HEK293 (cell line): Measurements from ENCODE around the gene HECA.

Experiments
- ELK4 ChIP-seq: IDR thresholded peaks from 2 replicates; pipeline ENCODE4 v1.6.1; 2011; ENCODE audit warnings: mild to moderate bottlenecking, low read depth, low read length, borderline replicate concordance
- FEZF1 ChIP-seq: fragments of 450-650 bp; formaldehyde crosslinking; IDR thresholded peaks from 2 replicates; pipeline ENCODE4 v1.5.1; 2016; ENCODE audit warnings: missing biosample characterization, missing genetic modification characterization
- HIC1 ChIP-seq: fragments of 450-650 bp; formaldehyde crosslinking; IDR thresholded peaks from 2 replicates; pipeline ENCODE4 v1.5.1; 2016; ENCODE audit warnings: missing biosample characterization, missing genetic modification characterization
- HOXA7 ChIP-seq: sonication (generic); formaldehyde crosslinking; IDR thresholded peaks from 2 replicates; pipeline ENCODE4 v1.8.1; 2022; ENCODE audit warnings: missing genetic modification reagents, borderline replicate concordance
- PRDM2 ChIP-seq: fragments of 450-650 bp; formaldehyde crosslinking; IDR thresholded peaks from 2 replicates; pipeline ENCODE4 v1.5.1; 2016; ENCODE audit warnings: missing biosample characterization, missing genetic modification characterization, borderline replicate concordance
- RBAK ChIP-seq: fragments of 450-650 bp; formaldehyde crosslinking; IDR thresholded peaks from 2 replicates; pipeline ENCODE4 v1.5.1; 2016; ENCODE audit warnings: missing biosample characterization, missing genetic modification characterization
- SCRT1 ChIP-seq: fragments of 450-650 bp; formaldehyde crosslinking; IDR thresholded peaks from 2 replicates; pipeline ENCODE4 v1.5.1; 2016; ENCODE audit warnings: missing biosample characterization, missing genetic modification characterization, borderline replicate concordance
- SETDB1 ChIP-seq: IDR thresholded peaks from one replicate; pipeline ENCODE4 v1.6.1; 2017; ENCODE audit warnings: mild to moderate bottlenecking, low read length, moderate library complexity, mixed read lengths; ENCODE audit not compliant: insufficient read length
- ZBTB1 ChIP-seq: fragments of 450-650 bp; formaldehyde crosslinking; IDR thresholded peaks from 2 replicates; pipeline ENCODE4 v1.5.1; 2016; ENCODE audit warnings: missing biosample characterization, missing genetic modification characterization
- ZNF121 ChIP-seq: fragments of 450-650 bp; formaldehyde crosslinking; IDR thresholded peaks from 2 replicates; pipeline ENCODE4 v1.5.1; 2016; ENCODE audit warnings: missing biosample characterization, missing genetic modification characterization
- ZNF133 ChIP-seq: fragments of 450-650 bp; formaldehyde crosslinking; IDR thresholded peaks from 2 replicates; pipeline ENCODE4 v1.5.1; 2016; ENCODE audit warnings: missing biosample characterization, missing genetic modification characterization
- ZNF274 ChIP-seq, 2 experiments: fragments of 200-500 bp in 1 of 2; fragments of 450-650 bp in 1 of 2; sonication (Bioruptor generic) in 1 of 2; formaldehyde crosslinking in 1 of 2; IDR thresholded peaks; 2 replicates each; pipeline versions ENCODE4 v1.5.1 to v1.6.1; 2014 to 2016; ENCODE audit warnings: borderline replicate concordance in 1 of 2, inconsistent platforms in 1 of 2, low read length in 1 of 2, missing biosample characterization in 1 of 2, missing genetic modification characterization in 1 of 2
- ZNF324 ChIP-seq: fragments of 450-650 bp; formaldehyde crosslinking; IDR thresholded peaks from 2 replicates; pipeline ENCODE4 v1.5.1; 2016; ENCODE audit warnings: missing biosample characterization, missing genetic modification characterization
- ZNF416 ChIP-seq: fragments of 450-650 bp; formaldehyde crosslinking; IDR thresholded peaks from 2 replicates; pipeline ENCODE4 v1.5.1; 2016; ENCODE audit warnings: missing biosample characterization, missing genetic modification characterization
- ZNF530 ChIP-seq: fragments of 450-650 bp; formaldehyde crosslinking; IDR thresholded peaks from 2 replicates; pipeline ENCODE4 v1.5.1; 2016; ENCODE audit warnings: low read depth, missing biosample characterization, missing genetic modification characterization
- ZNF664 ChIP-seq: fragments of 450-650 bp; formaldehyde crosslinking; IDR thresholded peaks from 2 replicates; pipeline ENCODE4 v1.5.1; 2016; ENCODE audit warnings: missing biosample characterization, missing genetic modification characterization
- ZNF692 ChIP-seq: fragments of 450-650 bp; formaldehyde crosslinking; IDR thresholded peaks from 2 replicates; pipeline ENCODE4 v1.5.1; 2016; ENCODE audit warnings: missing biosample characterization, missing genetic modification characterization
- ZNF785 ChIP-seq: fragments of 450-650 bp; formaldehyde crosslinking; IDR thresholded peaks from 2 replicates; pipeline ENCODE4 v1.5.1; 2016; ENCODE audit warnings: missing biosample characterization, missing genetic modification characterization
- TF ChIP-seq, protein P1 (sequence below): fragments of 450-650 bp; formaldehyde crosslinking; IDR thresholded peaks from 2 replicates; pipeline ENCODE4 v1.5.1; 2016; ENCODE audit warnings: missing biosample characterization, missing genetic modification characterization, low read depth
- TF ChIP-seq, protein P2 (sequence below): fragments of 450-650 bp; formaldehyde crosslinking; IDR thresholded peaks from 2 replicates; pipeline ENCODE4 v1.5.1; 2016; ENCODE audit warnings: missing biosample characterization, missing genetic modification characterization, borderline replicate concordance
- TF ChIP-seq, protein P3 (sequence below): fragments of 450-650 bp; IDR thresholded peaks from 2 replicates; pipeline ENCODE4 v1.5.1; 2018; ENCODE audit warnings: missing biosample characterization, missing genetic modification characterization

Gene HECA

GRCh38 chr6:139124887-139125672 is 9.8 kb upstream of the HECA start (continued):
- TF ChIP-seq, protein P1, sequence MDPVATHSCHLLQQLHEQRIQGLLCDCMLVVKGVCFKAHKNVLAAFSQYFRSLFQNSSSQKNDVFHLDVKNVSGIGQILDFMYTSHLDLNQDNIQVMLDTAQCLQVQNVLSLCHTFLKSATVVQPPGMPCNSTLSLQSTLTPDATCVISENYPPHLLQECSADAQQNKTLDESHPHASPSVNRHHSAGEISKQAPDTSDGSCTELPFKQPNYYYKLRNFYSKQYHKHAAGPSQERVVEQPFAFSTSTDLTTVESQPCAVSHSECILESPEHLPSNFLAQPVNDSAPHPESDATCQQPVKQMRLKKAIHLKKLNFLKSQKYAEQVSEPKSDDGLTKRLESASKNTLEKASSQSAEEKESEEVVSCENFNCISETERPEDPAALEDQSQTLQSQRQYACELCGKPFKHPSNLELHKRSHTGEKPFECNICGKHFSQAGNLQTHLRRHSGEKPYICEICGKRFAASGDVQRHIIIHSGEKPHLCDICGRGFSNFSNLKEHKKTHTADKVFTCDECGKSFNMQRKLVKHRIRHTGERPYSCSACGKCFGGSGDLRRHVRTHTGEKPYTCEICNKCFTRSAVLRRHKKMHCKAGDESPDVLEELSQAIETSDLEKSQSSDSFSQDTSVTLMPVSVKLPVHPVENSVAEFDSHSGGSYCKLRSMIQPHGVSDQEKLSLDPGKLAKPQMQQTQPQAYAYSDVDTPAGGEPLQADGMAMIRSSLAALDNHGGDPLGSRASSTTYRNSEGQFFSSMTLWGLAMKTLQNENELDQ (tag by site-specific recombination), result no peak
- TF ChIP-seq ZNF530 (tag by site-specific recombination) (no peak), ZNF664 (0 out of 2 replicates have a peak, but pooled peaks have one; percentile 8), ELK4 (no peak), FEZF1 (tag by site-specific recombination) (no peak), ZNF785 (tag by site-specific recombination) (no peak), ZNF324 (tag by site-specific recombination) (no peak), ZNF274 (IDR thresholded peaks at IDR 0.05; ENCODE audit: low read length) (no peak), ZNF274 (tag by site-specific recombination; IDR thresholded peaks at IDR 0.05; ENCODE audit: borderline replicate concordance) (no peak), RBAK (tag by site-specific recombination) (no peak), ZNF692 (tag by site-specific recombination) (0 out of 2 replicates have a peak, but pooled peaks have one; percentile 31), ZBTB1 (tag by site-specific recombination) (no peak), SETDB1 (peak; percentile 11), ZNF416 (tag by site-specific recombination) (no peak), PRDM2 (no peak), ZNF121 (tag by site-specific recombination) (no peak), HOXA7 (CRISPR knock-in tag) (no peak), HIC1 (no peak), SCRT1 (peak; percentile 71; the same call in 1 of the 2 replicates), ZNF133 (tag by site-specific recombination) (no peak)
- TF ChIP-seq, protein P2, sequence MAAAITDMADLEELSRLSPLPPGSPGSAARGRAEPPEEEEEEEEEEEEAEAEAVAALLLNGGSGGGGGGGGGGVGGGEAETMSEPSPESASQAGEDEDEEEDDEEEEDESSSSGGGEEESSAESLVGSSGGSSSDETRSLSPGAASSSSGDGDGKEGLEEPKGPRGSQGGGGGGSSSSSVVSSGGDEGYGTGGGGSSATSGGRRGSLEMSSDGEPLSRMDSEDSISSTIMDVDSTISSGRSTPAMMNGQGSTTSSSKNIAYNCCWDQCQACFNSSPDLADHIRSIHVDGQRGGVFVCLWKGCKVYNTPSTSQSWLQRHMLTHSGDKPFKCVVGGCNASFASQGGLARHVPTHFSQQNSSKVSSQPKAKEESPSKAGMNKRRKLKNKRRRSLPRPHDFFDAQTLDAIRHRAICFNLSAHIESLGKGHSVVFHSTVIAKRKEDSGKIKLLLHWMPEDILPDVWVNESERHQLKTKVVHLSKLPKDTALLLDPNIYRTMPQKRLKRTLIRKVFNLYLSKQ (tag by site-specific recombination), result no peak
- TF ChIP-seq, protein P3, sequence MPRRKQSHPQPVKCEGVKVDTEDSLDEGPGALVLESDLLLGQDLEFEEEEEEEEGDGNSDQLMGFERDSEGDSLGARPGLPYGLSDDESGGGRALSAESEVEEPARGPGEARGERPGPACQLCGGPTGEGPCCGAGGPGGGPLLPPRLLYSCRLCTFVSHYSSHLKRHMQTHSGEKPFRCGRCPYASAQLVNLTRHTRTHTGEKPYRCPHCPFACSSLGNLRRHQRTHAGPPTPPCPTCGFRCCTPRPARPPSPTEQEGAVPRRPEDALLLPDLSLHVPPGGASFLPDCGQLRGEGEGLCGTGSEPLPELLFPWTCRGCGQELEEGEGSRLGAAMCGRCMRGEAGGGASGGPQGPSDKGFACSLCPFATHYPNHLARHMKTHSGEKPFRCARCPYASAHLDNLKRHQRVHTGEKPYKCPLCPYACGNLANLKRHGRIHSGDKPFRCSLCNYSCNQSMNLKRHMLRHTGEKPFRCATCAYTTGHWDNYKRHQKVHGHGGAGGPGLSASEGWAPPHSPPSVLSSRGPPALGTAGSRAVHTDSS (tag by site-specific recombination), result no peak
